HepG2 (cell line): Measurements from ENCODE around the gene PALM. TPM values are rescaled to one million over a fixed set of nuclear protein-coding genes. Genes with fewer than 3 reads are reported as not detected.

Experiments used
- AKAP8 ChIP-seq: sonication (generic); formaldehyde crosslinking; IDR thresholded peaks from 2 replicates; pipeline ENCODE4 v1.5.1; 2020; ENCODE audit warnings: mild to moderate bottlenecking, missing genetic modification reagents
- CCDC6 ChIP-seq: sonication (generic); formaldehyde crosslinking; IDR thresholded peaks from 2 replicates; pipeline ENCODE4 v1.8.1; 2022; ENCODE audit warnings: mild to moderate bottlenecking, missing genetic modification reagents, moderate library complexity
- DR1 ChIP-seq: sonication (generic); formaldehyde crosslinking; IDR thresholded peaks from 2 replicates; pipeline ENCODE4 v1.8.0; 2021; ENCODE audit warnings: mild to moderate bottlenecking, missing genetic modification reagents, inconsistent platforms
- GABPA ChIP-seq, 2 experiments: IDR thresholded peaks; 2 replicates each; pipeline ENCODE4 v1.6.1; 2011 to 2016; ENCODE audit warnings: low read depth in 2 of 2, low read length in 1 of 2, missing biosample characterization in 1 of 2, missing genetic modification characterization in 1 of 2
- HDAC2 ChIP-seq: sonication (generic); formaldehyde crosslinking; IDR thresholded peaks from 2 replicates; pipeline ENCODE4 v1.4.0; 2020; ENCODE audit warnings: missing genetic modification reagents
- HNF4A ChIP-seq: sonication (generic); formaldehyde crosslinking; IDR thresholded peaks from 2 replicates; pipeline ENCODE4 v1.4.0; 2020; ENCODE audit warnings: missing genetic modification reagents
- IKZF5 ChIP-seq: IDR thresholded peaks from 2 replicates; pipeline ENCODE4 v1.6.1; 2018; ENCODE audit warnings: missing genetic modification reagents, mild to moderate bottlenecking, missing compliant biosample characterization
- JARID2 ChIP-seq: sonication (generic); formaldehyde crosslinking; IDR thresholded peaks from 2 replicates; pipeline ENCODE4 v1.8.1; 2023; ENCODE audit warnings: missing genetic modification reagents, inconsistent platforms; ENCODE audit not compliant: insufficient replicate concordance
- MIER3 ChIP-seq: IDR thresholded peaks from 2 replicates; pipeline ENCODE4 v1.6.1; 2016; ENCODE audit warnings: missing compliant biosample characterization, borderline replicate concordance
- MLX ChIP-seq: IDR thresholded peaks from 2 replicates; pipeline ENCODE4 v1.6.1; 2016
- MXI1 ChIP-seq: IDR thresholded peaks from 3 replicates; pipeline ENCODE4 v1.6.1; 2012; ENCODE audit warnings: low read depth, low read length, inconsistent platforms, borderline replicate concordance
- NFKBIZ ChIP-seq: IDR thresholded peaks from 2 replicates; pipeline ENCODE4 v1.6.1; 2018; ENCODE audit warnings: missing genetic modification reagents, missing compliant biosample characterization
- NR2F2 ChIP-seq: IDR thresholded peaks from 2 replicates; pipeline ENCODE4 v1.6.1; 2012; ENCODE audit warnings: low read depth, inconsistent platforms, borderline replicate concordance
- PHF5A ChIP-seq: IDR thresholded peaks from one replicate; pipeline ENCODE4 v1.6.1; 2018; ENCODE audit warnings: low read depth, missing genetic modification reagents; ENCODE audit not compliant: unreplicated experiment
- PTBP1 ChIP-seq: fragments of 200-400 bp; formaldehyde crosslinking; IDR thresholded peaks from 2 replicates; pipeline ENCODE4 v1.6.1; 2018; ENCODE audit warnings: low read length, low read depth; ENCODE audit not compliant: poor library complexity, severe bottlenecking
- RFX5 ChIP-seq: IDR thresholded peaks from 2 replicates; pipeline ENCODE4 v1.6.1; 2011; ENCODE audit warnings: low read depth, low read length, improper control_type of control experiment
- RNF219 ChIP-seq: sonication (generic); formaldehyde crosslinking; IDR thresholded peaks from 2 replicates; pipeline ENCODE4 v1.5.0; 2020; ENCODE audit warnings: mild to moderate bottlenecking, missing genetic modification reagents
- TAF1 ChIP-seq: sonication (generic); formaldehyde crosslinking; IDR thresholded peaks from 2 replicates; pipeline ENCODE4 v1.4.0; 2020; ENCODE audit warnings: missing genetic modification reagents
- TCF7 ChIP-seq: sonication (generic); IDR thresholded peaks from 2 replicates; pipeline ENCODE4 v1.6.1; 2016; ENCODE audit warnings: antibody characterized with exemption, low read depth
- ZBTB2 ChIP-seq: sonication (generic); formaldehyde crosslinking; IDR thresholded peaks from 2 replicates; pipeline ENCODE4 v1.8.0; 2022; ENCODE audit warnings: low read depth, missing genetic modification reagents
- ZKSCAN8 ChIP-seq: IDR thresholded peaks from 2 replicates; pipeline ENCODE4 v1.6.1; 2016; ENCODE audit warnings: borderline replicate concordance, missing genetic modification reagents, missing compliant biosample characterization
- ZNF552 ChIP-seq: sonication (generic); formaldehyde crosslinking; IDR thresholded peaks from 2 replicates; pipeline ENCODE4 v1.9.0; 2022; ENCODE audit warnings: missing genetic modification reagents, mild to moderate bottlenecking, borderline replicate concordance
- ZNF563 ChIP-seq: sonication (generic); formaldehyde crosslinking; IDR thresholded peaks from 2 replicates; pipeline ENCODE4 v1.8.0; 2022; ENCODE audit warnings: mild to moderate bottlenecking, moderate library complexity, missing genetic modification reagents
- ZNF737 ChIP-seq: sonication (generic); formaldehyde crosslinking; IDR thresholded peaks from 2 replicates; pipeline ENCODE4 v1.5.0; 2020; ENCODE audit warnings: missing genetic modification reagents, mild to moderate bottlenecking, borderline replicate concordance
- polyA plus RNA-seq, 8 experiments: library from polyadenylated mRNA; depleted of rRNA in 3 of 8; stranded (reverse) in 7 of 8; unstranded in 1 of 8; fragments of >200 nt; fragmentation: Illumina TruSeq in 4 of 8; extraction: Trizol in 4 of 8; gene quantifications; 2 replicates each; pipeline versions ENCODE4 v1.2.1 to v1.2.3, GENCODE V29; 2011 to 2016; ENCODE audit warnings: low read depth in 4 of 8, missing spikeins in 1 of 8, mixed read lengths in 1 of 8; ENCODE audit not compliant: insufficient read depth in 1 of 8
- total RNA-seq, 5 experiments: library from RNA; depleted of rRNA; stranded (reverse); fragments of >200 nt; fragmentation: Illumina TruSeq; extraction: Trizol; gene quantifications; 2 replicates each; pipeline ENCODE4 v1.2.3, GENCODE V29; 2016; ENCODE audit warnings: low read depth in 1 of 5
- TF ChIP-seq, protein P1 (sequence below): sonication (generic); formaldehyde crosslinking; IDR thresholded peaks from 2 replicates; pipeline ENCODE4 v1.4.0; 2020; ENCODE audit warnings: missing genetic modification reagents

The PALM gene
- total and polyA plus RNA-seq, 2 of the 13 experiments (the other 11 are each of a cell fraction or from before 2014, with no cell fraction given): 4.0 to 9.7 TPM

DNA sequence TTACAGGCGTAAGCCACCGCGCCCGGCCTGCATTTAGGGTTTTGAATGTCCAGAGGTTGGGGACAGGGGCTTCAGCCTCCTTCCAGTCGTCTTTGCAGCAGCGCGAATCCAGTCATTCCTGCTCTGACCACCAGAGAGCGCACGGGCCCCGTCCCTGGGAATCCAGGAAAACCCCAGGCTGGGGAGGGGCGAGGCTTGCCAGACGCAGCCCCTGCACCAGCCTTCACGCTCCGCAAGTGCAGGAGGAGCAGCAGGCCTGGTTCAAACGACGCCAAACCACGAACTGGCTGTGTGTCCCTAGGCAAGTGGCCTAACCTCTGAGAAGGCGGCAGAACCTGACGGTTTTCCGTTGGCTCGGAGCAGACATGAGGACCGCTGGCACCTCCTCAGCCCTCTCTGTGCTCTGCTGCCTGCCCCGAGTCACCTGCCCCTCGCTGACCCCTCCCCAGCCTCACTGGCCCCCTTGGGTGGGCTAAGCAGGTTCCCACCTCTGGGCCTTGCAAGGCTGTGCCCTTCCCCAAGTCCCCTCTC, 43.8 kb upstream of the PALM start (continued):
- no peak for TF ChIP-seq NFKBIZ
- TF ChIP-seq ZNF737: no peak
- TF ChIP-seq PHF5A: no peak
- TF ChIP-seq RNF219: no peak
- peak; percentile 23; the same call in 1 of the 2 replicates for TF ChIP-seq HNF4A (CRISPR knock-in tag)
- TF ChIP-seq MLX (CRISPR knock-in tag): 0 out of 2 replicates have a peak, but pooled peaks have one; percentile 41
- no peak for TF ChIP-seq PTBP1
- no peak for TF ChIP-seq AKAP8
- TF ChIP-seq CCDC6 (CRISPR knock-in tag): peak; percentile 58; the same call in 1 of the 2 replicates
- TF ChIP-seq TAF1 (CRISPR knock-in tag): no peak
- no peak for TF ChIP-seq TCF7
- TF ChIP-seq HDAC2 (CRISPR knock-in tag): peak; percentile 75
- peak; percentile 61 for TF ChIP-seq JARID2 (CRISPR knock-in tag)
- TF ChIP-seq MXI1: no peak; the same call in 2 of the 3 replicates
- no peak for TF ChIP-seq NR2F2
- TF ChIP-seq IKZF5: peak; percentile 52; the same call in 1 of the 2 replicates
- 0 out of 2 replicates have a peak, but pooled peaks have one; percentile 38 for TF ChIP-seq ZNF552
- peak; percentile 83; the same call in 1 of the 2 replicates for TF ChIP-seq ZNF563
- TF ChIP-seq, protein P1, sequence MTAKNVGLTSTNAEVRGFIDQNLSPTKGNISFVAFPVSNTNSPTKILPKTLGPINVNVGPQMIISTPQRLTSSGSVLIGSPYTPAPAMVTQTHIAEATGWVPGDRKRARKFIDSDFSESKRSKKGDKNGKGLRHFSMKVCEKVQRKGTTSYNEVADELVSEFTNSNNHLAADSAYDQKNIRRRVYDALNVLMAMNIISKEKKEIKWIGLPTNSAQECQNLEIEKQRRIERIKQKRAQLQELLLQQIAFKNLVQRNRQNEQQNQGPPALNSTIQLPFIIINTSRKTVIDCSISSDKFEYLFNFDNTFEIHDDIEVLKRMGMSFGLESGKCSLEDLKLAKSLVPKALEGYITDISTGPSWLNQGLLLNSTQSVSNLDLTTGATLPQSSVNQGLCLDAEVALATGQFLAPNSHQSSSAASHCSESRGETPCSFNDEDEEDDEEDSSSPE: peak; percentile 81
- no peak for TF ChIP-seq GABPA (IDR thresholded peaks at IDR 0.05; ENCODE audit: low read depth, low read length)
- no peak for TF ChIP-seq GABPA (CRISPR knock-in tag; IDR thresholded peaks at IDR 0.05; ENCODE audit: low read depth)
- TF ChIP-seq ZKSCAN8 (CRISPR knock-in tag): peak; percentile 75; the same call in 1 of the 2 replicates
- 0 out of 2 replicates have a peak, but pooled peaks have one; percentile 67 for TF ChIP-seq MIER3 (CRISPR knock-in tag)
- TF ChIP-seq DR1 (CRISPR knock-in tag): 0 out of 2 replicates have a peak, but pooled peaks have one; percentile 27
- no peak for TF ChIP-seq RFX5
- TF ChIP-seq ZBTB2 (CRISPR knock-in tag): no peak
